ENCODE results near the gene FLACC1.

FLACC1 gene

DNA sequence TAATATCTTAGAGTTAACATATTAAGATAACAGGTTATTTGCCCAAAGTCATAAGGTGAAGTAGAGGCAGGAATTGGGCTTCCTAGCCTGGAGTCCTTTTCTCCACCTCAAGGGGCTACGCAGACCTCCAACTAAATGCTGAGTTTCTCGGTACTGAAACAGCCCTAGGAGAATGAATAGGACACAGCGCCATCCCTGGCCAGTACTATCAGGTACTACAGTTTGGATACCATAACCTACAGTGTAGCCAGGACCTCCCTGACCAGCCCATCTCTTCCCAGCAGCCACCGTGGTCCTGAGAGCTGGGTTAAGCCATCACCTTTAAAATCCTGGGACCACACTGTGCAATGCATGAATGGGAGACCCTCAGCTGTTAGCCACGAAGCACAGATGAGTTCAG is 81.2 kb downstream of the FLACC1 start:
- no peak for DNase-seq (ENCODE audit: low spot score)

DNA sequence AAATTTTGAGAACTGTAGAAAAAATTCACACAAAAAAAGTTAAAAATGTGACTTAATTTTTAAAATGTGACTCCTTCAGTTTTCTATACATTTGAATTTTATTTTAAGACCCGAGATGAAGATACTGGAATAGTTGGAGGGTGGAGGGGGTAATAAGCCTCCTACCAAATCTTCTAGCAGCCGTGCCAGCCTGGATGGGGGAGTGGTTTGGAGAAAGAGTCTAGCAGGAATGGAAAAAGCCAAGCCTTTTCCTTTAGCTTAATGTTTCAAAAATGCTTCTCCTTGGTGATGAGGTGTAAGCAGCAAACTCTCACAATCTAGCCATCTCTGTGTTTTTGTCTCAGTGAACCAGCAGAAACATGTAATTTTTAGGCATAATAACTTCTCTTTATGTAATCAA is 82.1 kb downstream of the FLACC1 start:
- DNase-seq (ENCODE audit: low spot score) = no peak

DNA sequence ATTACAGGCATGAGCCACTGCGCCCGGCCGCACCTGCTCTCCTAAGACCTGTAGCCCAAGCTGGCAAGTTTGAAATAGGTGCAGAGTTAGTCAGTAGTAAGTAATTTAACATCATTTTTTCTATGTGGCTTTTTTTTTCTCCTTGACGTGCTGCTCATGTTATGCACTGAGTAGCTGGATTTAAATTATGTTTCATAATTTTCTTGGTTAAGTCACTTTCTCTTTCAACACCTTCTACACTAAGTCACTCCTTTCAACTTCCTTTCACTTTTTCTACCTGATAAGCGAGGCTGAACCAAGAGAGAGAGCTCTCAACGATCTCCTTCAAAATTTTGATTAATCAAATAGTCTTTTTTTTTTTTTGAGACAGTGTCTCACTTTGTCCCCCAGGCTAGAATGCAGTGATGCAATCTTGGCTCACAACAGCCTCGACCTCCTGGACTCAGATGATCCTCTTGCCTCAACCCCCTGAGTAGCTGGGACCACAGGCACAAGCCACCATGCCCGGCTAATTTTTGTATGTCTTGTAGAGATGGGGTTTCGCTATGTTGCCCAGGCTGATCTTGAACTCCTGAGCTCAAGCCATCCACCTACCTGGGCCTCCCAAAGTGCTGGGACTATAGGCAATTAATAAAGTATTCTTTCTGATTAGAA is 83.7 kb downstream of the FLACC1 start:
- no peak for DNase-seq (ENCODE audit: low spot score)

DNA sequence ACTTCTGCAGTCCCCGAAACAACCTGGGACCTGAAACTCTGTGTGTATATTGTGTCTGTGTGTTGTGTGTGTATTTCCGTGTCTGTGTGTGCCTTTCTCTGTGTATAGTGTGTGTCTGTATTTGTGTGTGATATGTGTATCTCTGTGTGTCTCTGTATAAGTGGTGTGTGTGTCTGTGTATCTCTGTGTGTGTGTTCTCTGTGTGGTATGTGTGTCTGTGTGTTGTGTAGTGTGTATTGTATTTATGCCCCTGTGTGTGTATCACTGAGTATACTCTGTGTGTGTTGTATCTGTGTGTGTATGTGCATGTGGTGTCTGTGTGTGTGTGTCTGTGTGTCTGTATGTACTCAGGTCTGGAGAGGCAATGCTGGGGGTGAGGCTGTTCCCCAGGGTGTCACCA is 85.2 kb downstream of the FLACC1 start:
- DNase-seq (ENCODE audit: low spot score) = no peak

DNA sequence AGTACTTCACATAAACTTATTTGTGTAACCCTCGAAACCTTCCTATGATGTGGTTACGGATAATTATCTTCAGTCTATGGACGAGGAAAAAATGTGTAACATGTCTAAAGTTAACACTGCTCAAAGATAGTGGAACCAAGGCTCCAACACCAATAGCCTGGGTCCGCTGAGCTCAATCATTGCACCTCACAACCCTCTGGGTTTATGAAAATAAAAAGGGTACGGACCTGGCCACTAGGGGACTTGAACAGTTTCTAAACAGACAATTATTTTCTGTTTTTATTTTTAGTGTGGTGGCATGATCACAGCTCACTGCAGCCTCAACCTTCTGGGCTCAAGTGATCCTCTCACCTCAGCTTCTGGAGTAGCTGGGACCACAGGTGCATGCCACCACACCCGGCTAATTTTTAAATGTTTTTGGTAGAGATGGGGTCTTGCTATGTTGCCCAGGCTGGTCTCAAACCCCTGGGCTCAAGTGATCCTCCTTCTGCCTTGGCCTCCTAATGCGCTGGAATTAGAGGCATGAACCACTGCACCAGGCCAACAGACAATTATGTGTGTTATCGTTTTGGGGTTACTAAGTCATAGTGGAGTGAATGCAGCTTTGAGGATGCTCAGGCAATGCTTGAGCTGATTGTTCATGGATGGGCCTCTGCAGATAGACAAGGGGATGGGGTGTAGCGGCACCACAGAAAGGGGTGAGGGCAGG is 86.7 kb downstream of the FLACC1 start:
- no peak for DNase-seq (ENCODE audit: low spot score)

DNA sequence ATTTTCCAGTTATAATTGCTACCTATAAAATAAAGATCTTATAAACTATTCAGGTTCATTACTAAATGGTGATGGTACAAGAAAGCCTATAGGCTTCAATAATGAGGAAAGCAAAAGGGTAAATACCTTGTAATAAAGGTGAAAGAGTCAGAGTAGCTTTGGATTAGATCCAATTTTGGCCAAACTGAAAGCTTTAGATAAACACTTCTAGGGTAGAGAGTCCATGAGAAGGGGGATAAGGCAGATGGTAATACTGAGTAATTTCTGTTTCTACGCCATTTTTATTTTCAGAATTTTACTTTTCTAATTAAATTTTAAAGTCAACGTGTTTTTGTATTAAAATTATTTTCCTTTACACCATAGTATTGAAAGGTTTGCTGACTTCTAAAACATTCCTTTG is 87.4 kb downstream of the FLACC1 start:
- DNase-seq (ENCODE audit: low spot score) = no peak

DNA sequence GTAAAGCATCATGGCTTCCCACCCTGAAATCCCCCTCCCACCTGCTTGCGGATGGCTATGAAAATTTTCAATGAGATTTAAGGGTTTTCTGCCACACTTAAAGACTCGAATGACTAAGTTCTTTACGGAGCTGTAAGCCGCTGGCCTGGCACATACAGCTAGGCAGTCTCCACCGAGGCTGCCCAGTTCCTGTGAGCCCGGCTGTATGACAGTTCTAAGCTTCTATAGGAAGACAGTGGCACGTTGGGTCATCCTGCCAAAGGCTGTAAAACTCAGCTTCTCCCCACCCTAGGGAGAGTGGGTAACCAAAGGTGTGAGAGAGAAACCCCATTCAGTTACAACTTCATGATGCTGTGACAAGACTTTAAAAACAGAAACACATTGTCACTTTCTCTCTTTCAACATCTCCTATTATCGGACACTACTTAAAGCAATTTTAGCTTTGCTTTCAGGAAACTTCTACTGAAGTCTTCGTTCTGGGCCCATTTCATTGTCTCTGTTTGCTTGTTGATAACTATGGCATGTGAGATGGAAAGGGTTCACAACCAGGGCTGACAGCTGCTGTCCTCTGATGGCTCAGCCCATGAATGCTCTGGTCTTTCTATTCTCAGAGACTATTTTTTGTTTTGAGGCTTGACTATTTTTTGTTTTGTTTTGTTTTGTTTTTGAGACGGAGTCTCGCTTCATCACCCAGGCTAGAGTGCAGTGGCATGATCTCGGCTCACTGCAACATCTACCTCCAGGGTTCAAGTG is 89.7 kb downstream of the FLACC1 start:
- no peak for DNase-seq (ENCODE audit: low spot score)

DNA sequence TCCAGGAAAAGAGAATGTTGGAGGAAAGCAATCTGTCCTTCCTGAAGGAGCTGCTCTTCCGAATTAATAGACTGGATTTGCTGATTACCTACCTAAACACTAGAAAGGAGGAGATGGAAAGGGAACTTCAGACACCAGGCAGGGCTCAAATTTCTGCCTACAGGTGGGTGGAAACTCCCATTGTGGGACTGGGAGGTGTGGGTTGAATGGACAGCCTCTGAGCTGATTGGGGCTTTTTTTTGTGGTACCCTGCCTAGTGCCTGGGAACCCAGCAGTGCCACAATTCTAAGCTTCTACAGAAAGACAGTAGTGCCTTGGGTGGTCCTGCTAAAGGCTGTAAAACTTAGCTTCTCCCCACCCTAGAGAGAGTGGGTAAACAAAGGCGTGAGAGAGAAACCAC is 90.5 kb downstream of the FLACC1 start:
- DNase-seq (ENCODE audit: low spot score) = no peak

DNA sequence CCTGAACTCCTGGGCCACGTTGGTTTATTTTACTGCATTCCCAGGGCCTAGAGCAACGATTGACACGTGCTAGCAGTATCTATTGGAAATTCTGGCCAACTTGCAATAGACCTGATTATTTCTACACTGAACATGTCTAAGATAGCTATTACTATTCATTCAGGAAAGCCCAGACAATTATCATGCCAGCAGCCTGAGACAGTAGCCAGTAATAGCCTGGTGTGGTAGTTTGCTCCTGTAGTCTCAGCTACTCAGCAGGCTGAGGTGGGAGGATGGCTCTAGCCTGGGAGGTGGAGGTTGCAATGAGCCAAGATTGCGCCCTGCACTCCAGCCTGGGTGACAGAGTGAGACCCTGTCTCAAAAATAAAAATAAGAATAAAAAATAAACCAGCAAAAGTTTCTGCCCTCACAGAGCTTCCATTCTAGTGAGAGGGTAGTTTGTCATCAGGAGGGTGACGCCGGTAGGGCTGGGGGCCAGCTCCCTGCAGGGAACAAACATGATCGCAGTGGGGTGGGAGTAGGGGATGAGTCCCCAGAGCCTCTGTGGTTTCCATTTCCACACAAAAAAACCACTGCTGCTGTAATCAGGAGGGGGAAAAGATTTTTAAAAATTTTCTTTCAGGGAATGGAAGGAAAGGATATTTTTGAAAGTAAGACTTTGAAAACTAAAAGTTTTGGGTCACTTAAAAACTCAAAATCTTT is 92.5 kb downstream of the FLACC1 start:
- DNase-seq (ENCODE audit: low spot score) = no peak

DNA sequence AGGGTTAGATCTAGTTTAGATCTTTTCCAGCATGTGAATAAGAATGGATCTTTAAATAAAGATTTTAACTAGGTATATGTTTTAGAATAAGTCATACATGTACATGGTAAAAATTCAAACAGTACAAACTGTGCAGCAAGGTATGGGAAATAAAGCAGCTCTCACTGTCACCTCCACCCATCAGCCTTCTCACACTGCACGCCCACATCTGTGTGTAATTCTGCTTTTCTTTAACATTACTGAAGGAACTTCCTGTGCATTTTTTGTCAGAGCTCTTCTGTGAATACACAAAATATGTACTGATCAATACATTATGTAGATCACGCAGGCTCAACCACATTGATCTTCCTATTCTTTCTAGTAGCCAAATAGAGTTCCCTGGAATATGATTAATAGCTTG is 93.4 kb downstream of the FLACC1 start:
- no peak for DNase-seq (ENCODE audit: low spot score)

DNA sequence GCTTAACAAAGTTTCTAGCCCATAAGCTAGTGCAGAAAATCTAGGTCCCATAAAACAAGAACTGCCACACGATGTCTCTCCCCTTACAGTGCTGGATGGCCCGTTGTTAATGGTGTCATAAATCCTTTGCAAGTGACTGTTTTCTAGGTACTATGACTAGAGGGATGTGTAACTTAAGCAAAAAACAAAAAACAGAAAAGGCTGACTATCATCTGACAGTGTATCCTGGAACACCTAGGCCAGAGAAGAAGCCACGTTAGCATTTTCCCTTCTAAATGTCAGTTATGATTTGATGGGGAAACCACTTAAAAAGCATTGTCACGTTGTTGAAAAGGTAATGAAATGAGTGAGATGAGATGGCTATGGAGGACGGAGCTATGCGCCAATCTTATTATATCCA is 94.4 kb downstream of the FLACC1 start:
- DNase-seq (ENCODE audit: low spot score) = no peak

DNA sequence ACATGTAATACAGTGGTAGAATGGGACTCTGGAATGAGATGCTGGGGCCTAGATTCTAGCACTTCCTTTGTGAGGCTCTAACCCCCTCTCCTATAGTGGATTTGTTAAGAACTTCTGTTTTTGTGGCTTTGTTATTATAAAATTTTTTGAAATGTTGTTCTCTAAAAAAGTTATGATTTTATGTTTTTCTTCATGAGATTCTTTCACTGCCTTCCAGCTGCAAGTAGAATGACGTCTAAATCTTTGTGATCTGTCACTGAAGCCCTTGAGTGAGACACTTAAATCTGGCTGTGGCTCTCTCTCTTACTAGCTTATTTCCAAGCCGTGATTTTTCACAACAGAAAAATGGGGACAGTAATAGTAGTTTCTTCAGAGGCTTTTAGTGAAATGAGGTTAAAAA is 95.2 kb downstream of the FLACC1 start:
- no peak for DNase-seq (ENCODE audit: low spot score)

DNA sequence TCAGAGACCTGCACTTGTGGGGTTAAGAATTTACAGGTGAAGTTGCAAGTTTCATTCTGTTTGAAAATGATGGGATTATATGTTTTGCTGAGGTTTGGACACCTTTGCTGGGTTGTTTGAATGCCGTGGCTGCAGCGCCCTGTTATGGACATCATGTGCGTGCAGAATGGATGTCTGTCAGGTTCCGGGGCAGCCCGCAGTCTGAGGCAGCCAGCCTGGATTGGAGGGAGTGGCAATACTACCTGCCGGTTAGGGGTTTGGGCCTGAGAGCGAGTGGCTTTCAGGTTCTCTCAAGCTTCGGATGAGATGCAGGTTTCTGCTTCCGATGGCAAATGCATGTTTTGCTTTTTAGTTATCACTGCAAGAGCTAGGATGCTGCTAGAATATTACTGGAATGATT is 95.7 kb downstream of the FLACC1 start:
- no peak for DNase-seq (ENCODE audit: low spot score)

DNA sequence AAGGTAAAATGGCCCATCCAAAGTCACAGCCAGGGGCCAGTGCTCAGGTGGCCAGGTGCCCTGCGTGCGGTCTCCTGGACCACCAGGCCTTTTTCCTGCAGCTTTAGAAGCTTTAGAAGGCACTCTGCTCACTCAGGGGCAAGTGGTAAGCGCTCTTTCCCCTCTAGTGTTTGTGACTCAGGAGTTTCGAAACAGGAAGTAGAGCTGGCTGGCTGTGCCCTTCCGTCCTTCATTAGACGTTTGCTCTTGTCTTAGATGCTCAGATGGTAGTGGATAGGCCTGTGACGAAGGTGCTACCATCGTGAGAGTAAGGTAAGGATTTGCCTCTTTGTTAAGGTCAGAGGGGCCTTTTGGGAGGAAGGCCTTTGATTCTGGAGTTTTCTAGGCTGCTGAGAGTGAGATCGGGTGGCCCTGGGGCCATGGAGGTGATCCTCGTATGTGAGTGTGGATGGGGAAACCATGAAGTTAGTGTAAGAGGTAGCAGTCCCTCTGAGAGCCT is 96.8 kb downstream of the FLACC1 start, which contains the start of gene CASP8:
Gene CASP8, plus strand, starts transcription at position 235 of the 499 bp plus-strand sequence. CDS start 5,951 bp downstream, outside the sequence.
- no peak for DNase-seq (ENCODE audit: low spot score)

DNA sequence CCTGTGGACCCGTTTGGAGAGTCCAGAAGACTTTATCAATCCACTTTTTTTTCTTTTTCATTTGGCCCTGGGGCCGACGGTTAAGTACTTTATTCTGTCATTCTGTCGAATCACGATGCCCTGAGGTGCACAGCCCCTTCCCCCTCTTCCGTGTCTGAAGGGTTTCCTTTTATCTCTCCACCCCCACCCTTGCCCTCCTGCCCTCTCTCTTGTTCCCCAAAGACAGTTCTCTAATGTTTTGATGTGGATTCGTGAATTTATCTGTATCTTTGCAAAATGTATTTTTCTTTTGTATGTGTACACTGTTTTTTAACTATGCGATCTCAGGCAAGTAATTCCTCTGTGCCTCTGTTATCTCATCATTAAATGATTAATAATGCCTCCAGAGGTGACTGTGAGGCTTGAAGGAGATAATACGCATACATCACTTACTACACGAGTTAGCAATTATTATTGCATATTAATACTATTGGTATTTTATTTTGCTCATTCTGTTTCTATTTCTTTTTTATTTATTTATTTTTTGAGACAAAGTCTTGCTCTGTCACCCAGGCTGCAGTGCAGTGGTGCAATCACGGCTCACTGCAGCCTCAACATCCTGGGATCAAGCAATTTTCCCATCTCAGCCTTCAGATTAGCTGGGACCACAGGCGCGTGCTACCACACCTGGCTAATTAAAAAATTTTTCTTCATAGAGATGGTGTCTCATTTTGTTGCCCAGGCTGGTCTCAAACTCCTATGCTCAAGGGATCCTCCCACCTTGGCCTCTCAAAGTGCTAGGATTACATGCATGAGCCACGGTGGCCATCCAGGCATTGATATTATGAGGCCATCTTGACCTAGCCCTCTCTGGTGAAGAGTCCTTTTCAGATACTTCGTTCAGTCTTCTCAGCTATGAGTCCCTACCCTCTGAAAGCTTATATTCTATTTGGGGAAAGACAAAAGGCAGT is 98.2 kb downstream of the FLACC1 start:
- DNase-seq (ENCODE audit: low spot score) = no peak

DNA sequence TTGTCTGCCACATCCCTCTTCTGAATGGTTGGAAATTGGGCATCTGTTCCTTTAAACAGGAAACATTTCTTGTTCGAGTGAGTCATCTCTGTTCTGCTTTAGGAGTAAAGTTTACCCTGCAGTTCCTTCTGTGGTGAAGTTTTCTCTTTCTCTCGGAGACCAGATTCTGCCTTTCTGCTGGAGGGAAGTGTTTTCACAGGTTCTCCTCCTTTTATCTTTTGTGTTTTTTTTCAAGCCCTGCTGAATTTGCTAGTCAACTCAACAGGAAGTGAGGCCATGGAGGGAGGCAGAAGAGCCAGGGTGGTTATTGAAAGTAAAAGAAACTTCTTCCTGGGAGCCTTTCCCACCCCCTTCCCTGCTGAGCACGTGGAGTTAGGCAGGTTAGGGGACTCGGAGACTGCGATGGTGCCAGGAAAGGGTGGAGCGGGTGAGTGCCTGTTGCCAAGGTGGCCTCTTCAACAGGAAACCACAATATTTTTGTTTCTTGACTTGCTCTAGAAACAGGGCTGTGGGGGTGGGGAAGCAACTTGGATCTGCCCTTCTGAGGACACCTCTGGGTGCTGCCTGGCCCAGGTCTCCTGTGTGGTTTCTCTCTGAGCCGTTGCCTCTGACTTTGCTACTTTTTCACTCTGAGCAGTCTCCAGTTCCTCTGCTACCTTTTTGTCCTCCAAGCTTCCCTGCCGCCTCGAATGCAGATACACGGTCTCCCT is 99.0 kb downstream of the FLACC1 start:
- DNase-seq (ENCODE audit: low spot score) = no peak

DNA sequence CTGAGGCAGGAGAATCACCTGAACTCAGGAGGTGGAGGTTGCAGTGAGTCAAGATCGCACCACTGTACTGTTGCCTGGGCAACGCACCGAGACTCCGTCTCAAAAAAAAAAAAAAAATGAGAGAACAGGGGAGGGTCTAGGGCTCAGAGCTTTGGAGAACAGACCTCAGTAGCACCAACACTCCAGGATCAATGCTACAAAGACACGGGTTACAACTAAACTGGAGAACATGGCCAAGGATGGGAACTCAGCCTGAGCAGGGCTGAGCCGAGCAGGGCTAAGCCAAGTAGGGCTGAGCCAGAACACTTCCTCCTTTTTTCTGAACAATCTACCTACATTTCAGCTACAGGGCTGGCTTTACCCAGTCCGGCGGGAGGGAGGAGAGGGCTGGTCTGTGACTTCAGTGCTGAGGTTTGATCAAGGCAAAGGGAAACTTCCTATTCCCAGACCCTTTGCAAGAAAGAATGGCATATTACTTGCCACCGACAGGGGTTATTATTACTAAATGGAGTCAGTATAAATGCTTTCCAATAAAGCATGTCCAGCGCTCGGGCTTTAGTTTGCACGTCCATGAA is 99.7 kb downstream of the FLACC1 start:
- DNase-seq (ENCODE audit: low spot score) = no peak

DNA sequence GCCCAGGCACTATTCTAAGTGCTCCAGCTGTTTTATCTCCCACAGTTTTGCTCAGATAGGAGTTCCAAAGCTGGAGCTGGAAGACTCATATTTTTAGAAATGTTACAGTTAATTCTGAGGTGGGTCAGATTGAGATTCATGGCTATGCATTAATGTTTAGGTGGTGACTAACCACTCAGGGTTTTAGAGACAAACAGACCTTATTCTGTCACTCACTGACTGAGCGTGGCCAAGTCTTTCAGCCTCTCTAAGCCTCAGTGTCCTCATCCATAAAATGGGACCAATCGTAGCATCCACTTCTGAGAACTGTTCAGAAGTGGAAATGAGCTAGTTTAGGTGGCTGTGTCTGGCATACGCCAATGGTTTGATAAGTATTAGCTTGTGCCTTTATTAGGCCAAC is 101.1 kb downstream of the FLACC1 start:
- no peak for DNase-seq (ENCODE audit: low spot score)

DNA sequence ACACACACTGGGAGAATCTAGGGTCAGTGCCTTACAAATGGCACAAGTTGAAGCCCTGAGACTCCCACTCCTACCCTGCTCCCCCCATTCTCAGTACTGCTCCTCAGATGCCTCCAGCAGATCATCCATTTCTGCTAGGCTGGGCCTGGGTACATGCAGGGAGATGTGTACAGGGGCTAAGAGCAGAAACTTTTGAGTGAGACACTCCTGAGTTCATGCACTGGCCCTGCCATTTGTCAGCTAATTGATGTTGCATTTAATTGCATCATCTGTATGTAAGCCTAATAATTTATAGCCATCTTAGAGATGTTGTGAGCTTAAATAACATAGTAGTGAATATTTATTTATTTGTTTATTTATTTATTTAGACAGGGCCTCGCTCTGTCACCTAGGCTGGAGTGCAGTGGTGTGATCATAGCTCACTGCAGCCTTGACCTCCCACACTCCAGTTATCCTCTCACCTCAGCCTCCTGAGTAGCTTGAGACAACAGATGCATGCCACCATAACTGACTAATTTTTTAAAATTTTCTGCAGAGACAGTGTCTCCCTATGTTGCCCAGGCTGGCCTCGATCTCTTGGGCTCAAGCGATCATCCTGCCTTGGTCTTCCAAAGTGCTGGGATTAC is 101.6 kb downstream of the FLACC1 start:
- DNase-seq (ENCODE audit: low spot score) = no peak

All from D341Med (cell line).